ENCODE measurements around the gene SLC39A8. TPM values are rescaled to one million over a fixed set of nuclear protein-coding genes. Genes with fewer than 3 reads are reported as not detected.

SLC39A8 gene
- total RNA-seq, 1 donor: 14.7 TPM

DNA sequence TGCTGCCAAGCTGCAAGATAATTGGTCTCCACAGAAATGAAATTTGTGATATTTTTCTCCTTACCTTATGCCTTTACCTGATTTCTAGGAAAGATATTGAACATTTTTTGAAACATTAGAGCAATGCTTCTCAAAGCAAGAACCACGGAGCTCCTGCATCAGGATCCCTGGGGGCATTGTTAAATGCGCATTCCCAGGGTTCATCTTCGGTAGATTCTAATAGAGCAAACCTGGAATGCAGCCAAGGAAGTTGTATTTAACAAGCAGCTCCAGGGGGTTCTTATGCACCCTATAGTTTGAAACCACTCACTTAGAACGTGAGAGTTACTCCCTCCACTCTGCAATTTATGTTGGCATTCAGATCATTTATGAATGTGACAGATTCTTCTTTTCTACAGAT, 126.2 kb downstream of the SLC39A8 start:
- TF ChIP-seq, protein P1, sequence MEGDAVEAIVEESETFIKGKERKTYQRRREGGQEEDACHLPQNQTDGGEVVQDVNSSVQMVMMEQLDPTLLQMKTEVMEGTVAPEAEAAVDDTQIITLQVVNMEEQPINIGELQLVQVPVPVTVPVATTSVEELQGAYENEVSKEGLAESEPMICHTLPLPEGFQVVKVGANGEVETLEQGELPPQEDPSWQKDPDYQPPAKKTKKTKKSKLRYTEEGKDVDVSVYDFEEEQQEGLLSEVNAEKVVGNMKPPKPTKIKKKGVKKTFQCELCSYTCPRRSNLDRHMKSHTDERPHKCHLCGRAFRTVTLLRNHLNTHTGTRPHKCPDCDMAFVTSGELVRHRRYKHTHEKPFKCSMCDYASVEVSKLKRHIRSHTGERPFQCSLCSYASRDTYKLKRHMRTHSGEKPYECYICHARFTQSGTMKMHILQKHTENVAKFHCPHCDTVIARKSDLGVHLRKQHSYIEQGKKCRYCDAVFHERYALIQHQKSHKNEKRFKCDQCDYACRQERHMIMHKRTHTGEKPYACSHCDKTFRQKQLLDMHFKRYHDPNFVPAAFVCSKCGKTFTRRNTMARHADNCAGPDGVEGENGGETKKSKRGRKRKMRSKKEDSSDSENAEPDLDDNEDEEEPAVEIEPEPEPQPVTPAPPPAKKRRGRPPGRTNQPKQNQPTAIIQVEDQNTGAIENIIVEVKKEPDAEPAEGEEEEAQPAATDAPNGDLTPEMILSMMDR (IDR thresholded peaks at IDR 0.05; ENCODE audit: insufficient read depth, low read length): no peak
- no peak for DNase-seq (ENCODE audit: low read depth)
- no peak overlapping the region for H3K4me3 ChIP-seq (ENCODE audit: low read depth, low read length)

DNA sequence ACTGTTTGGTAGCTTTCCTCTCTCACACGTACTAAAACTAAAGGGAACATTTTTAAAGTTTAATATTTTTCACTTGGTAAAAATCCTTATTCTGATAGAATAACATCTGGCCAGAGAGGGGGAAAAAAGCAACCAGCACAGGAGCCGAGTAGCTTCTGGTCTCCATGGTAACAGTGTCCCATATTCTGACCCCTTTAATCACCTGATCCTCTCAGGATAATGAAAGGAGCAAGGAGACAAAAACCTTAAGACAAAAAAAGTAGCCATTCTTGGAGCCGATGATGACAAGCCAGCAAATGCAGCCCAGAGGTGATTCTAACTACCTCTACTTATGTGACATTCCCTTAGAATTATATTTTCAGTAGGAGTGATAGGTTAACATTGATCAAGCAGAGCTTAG, 126.6 kb downstream of the SLC39A8 start:
- no peak overlapping the region for H3K4me3 ChIP-seq (ENCODE audit: low read depth, low read length)
- TF ChIP-seq, protein P1 (IDR thresholded peaks at IDR 0.05; ENCODE audit: insufficient read depth, low read length): no peak
- DNase-seq (ENCODE audit: low read depth): no peak

DNA sequence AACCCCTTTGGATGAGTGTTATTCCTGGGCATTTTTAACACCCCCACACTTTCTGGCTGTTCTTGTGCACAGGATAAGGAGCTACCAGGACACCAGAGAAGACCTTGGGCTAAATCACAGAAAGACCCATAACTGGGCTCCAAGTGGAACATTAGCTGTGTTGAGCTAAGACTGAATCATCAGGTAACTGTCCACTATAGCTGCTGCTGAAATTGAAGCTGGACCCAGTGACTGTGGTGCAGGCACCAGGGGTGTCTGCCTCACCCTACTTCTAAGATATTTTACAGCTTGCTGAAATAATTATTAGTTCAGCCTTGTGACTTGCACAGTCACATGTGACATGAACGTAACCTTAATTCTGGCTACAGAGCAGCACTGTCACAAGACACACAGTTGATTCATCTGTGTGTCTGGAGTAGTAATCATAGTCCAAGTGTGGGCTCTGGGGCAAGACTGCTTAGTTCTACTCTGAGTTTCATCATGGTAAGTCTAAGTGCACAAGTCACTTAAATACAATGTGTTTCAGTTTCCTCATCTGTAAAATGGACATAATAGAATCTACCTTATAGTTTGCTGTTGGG, 127.4 kb downstream of the SLC39A8 start:
- DNase-seq (ENCODE audit: low read depth): no peak
- H3K4me3 ChIP-seq (ENCODE audit: low read depth, low read length): no peak overlapping the region
- TF ChIP-seq, protein P1 (IDR thresholded peaks at IDR 0.05; ENCODE audit: insufficient read depth, low read length): no peak

DNA sequence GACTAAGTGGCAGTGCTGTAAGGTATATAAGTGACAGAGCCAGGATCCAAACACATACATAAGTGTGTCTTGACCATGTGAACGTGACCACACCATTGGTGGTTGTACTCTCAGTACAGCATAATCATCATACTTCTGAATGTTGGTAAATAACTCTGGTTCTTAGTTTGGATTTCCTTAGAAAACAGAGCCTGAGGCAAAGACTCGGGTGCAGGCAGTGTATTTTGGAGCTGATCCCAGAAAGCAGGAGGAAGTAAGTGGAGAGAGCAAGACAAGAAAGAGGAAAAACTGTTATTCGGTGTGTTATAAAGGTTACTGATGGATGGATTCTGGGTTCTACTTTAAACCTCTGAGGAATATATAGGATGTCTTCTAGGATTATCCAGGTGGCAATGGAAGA, 127.9 kb downstream of the SLC39A8 start:
- peak; percentile 1 for DNase-seq (ENCODE audit: low read depth)
- TF ChIP-seq, protein P1 (IDR thresholded peaks at IDR 0.05; ENCODE audit: insufficient read depth, low read length): no peak

DNA sequence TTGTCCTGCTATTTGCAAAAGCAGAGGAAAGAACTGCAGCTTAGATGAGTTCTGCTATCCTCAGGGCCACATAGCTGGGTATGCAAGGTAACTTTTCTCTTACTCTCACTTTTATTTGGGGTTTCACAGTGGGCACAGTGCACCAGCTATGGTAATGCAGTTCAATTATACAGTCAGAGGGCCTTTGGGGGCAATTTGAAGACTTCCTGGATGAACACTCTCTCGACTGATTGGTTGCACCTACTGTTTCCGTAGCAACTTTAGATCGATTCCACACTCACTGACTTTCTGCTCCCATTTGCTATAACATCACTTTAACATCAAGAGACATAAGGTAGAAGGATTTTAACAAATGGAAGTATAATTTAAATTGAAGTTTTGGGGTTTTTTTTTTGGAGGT, 128.6 kb downstream of the SLC39A8 start:
- H3K4me3 ChIP-seq (ENCODE audit: low read depth, low read length): no peak overlapping the region
- DNase-seq (ENCODE audit: low read depth): no peak
- TF ChIP-seq, protein P1 (IDR thresholded peaks at IDR 0.05; ENCODE audit: insufficient read depth, low read length): no peak

More for the DNA sequence above, 127.9 kb downstream of the SLC39A8 start:
- no peak overlapping the region for H3K4me3 ChIP-seq (ENCODE audit: low read depth, low read length)

DNA sequence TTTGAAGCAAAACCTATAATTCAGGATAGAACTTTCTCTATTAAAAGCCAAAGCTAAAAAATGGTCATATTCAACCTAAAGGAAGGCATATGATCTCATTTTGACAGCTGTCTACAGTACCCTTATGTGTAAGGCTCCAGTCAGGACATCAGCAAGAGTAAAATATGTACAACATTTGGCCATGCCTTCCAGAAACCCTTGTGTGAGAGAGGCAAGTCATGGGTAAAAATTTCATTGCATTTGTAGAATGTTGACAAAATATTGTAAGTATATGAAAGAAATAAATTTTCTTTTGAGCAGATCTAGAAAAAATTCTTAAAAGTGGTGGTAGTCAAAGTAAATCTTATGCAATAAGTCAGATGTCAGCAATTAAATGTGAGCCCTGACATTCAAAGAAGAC, 132.3 kb downstream of the SLC39A8 start:
- TF ChIP-seq, protein P1 (IDR thresholded peaks at IDR 0.05; ENCODE audit: insufficient read depth, low read length): no peak
- DNase-seq (ENCODE audit: low read depth): no peak
- no peak overlapping the region for H3K4me3 ChIP-seq (ENCODE audit: low read depth, low read length)

Small RNA genes within 50 kb of the gene (small RNA-seq; reads per million reads assigned to genes)
- not detected for gene RN7SL728P

Other genes with a start within 250 kb of the SLC39A8 start
- gene NFKB1, start 155.9 kb upstream of the SLC39A8 start, total RNA-seq (ENCODE audit: low replicate concordance): 17.3 and 21.3 TPM in 2 replicates

Measured in fibroblast of the aortic adventitia (primary cell).